Measurements from ENCODE around the gene DIP2B.

GRCh38 chr12:50562520-50563433, 58.0 kb downstream of the DIP2B start:
- TF ChIP-seq, protein P1, sequence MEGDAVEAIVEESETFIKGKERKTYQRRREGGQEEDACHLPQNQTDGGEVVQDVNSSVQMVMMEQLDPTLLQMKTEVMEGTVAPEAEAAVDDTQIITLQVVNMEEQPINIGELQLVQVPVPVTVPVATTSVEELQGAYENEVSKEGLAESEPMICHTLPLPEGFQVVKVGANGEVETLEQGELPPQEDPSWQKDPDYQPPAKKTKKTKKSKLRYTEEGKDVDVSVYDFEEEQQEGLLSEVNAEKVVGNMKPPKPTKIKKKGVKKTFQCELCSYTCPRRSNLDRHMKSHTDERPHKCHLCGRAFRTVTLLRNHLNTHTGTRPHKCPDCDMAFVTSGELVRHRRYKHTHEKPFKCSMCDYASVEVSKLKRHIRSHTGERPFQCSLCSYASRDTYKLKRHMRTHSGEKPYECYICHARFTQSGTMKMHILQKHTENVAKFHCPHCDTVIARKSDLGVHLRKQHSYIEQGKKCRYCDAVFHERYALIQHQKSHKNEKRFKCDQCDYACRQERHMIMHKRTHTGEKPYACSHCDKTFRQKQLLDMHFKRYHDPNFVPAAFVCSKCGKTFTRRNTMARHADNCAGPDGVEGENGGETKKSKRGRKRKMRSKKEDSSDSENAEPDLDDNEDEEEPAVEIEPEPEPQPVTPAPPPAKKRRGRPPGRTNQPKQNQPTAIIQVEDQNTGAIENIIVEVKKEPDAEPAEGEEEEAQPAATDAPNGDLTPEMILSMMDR (IDR thresholded peaks at IDR 0.05): no peak
- TF ChIP-seq POLR2AphosphoS5 (IDR thresholded peaks at IDR 0.05; ENCODE audit: low read depth, low read length) (no peak), REST (IDR thresholded peaks at IDR 0.05; ENCODE audit: insufficient read depth in 1 of 2, low read depth in 2 of 2, low read length in 1 of 2) (no peak), SIN3A (IDR thresholded peaks at IDR 0.05; ENCODE audit: borderline replicate concordance, insufficient read depth, low read depth, low read length) (no peak), TCF7L2 (IDR thresholded peaks at IDR 0.05; ENCODE audit: low read depth, low read length) (no peak)

Data from Panc1 (cell line).